WTC11 (cell line): Measurements from ENCODE around the gene BBS12. TPM values are rescaled to one million over a fixed set of nuclear protein-coding genes. Genes with fewer than 3 reads are reported as not detected.
"Not testable (repeated sequence)": the region's sequence is repeated elsewhere in the genome, so short reads cannot be mapped to it uniquely, and the experiment has no call there.

Experiments used
- ATAC-seq: fragments of 200-7000 bp; cut with Tn5 transposase; 2 replicates; pipeline ENCODE4 v1.10.0; 2021; ENCODE audit warnings: mild to moderate bottlenecking, moderate library complexity
- CTCF ChIA-PET: fragments of 300-600 bp; sonication (Branson Sonifier 250); formaldehyde crosslinking; loops from one replicate; lab custom pipeline; 2021; ENCODE audit warnings: antibody characterized with exemption; lab: Charles Lee
- POLR2A ChIA-PET: fragments of 350-600 bp; sonication (Branson Sonifier 250); formaldehyde crosslinking; loops from one replicate; lab custom pipeline; 2021; ENCODE audit warnings: antibody characterized with exemption; lab: Charles Lee
- DNase-seq: peaks from one replicate; pipeline ENCODE4 v3.0.0; 2021; ENCODE audit warnings: low spot score
- H3K27ac Mint-ChIP-seq: 2 replicates; pipeline ENCODE4 v1.8.0; 2021; ENCODE audit warnings: mixed read lengths
- H3K27me3 Mint-ChIP-seq: 2 replicates; pipeline ENCODE4 v1.8.0; 2021; ENCODE audit warnings: low read depth, mild to moderate bottlenecking, moderate library complexity, mixed read lengths
- H3K36me3 Mint-ChIP-seq: 2 replicates; pipeline ENCODE4 v1.8.0; 2021; ENCODE audit warnings: mixed read lengths
- H3K4me1 Mint-ChIP-seq: 2 replicates; pipeline ENCODE4 v1.8.0; 2022; ENCODE audit warnings: mixed read lengths
- H3K4me3 Mint-ChIP-seq: 2 replicates; pipeline ENCODE4 v1.8.0; 2021; ENCODE audit warnings: mild to moderate bottlenecking, moderate library complexity, mixed read lengths
- H3K9me3 Mint-ChIP-seq: 2 replicates; pipeline ENCODE4 v1.8.0; 2021; ENCODE audit warnings: mixed read lengths
- CREB1 ChIP-seq: sonication (generic); formaldehyde crosslinking; IDR thresholded peaks from 2 replicates; pipeline ENCODE4 v1.8.0; 2023; ENCODE audit warnings: mild to moderate bottlenecking, missing genetic modification reagents
- FOXP1 ChIP-seq: sonication (generic); formaldehyde crosslinking; IDR thresholded peaks from 2 replicates; pipeline ENCODE4 v1.8.0; 2022; ENCODE audit warnings: missing genetic modification reagents, mild to moderate bottlenecking, moderate library complexity, borderline replicate concordance
- GABPB1 ChIP-seq: sonication (generic); formaldehyde crosslinking; IDR thresholded peaks from 2 replicates; pipeline ENCODE4 v1.8.1; 2023; ENCODE audit warnings: mild to moderate bottlenecking, missing genetic modification reagents
- JUN ChIP-seq: sonication (generic); formaldehyde crosslinking; IDR thresholded peaks from 2 replicates; pipeline ENCODE4 v1.8.0; 2023; ENCODE audit warnings: mild to moderate bottlenecking, missing genetic modification reagents
- MYBL2 ChIP-seq: sonication (generic); formaldehyde crosslinking; IDR thresholded peaks from 2 replicates; pipeline ENCODE4 v1.8.1; 2023; ENCODE audit warnings: mild to moderate bottlenecking, moderate library complexity, missing genetic modification reagents
- SP1 ChIP-seq: sonication (generic); formaldehyde crosslinking; conservative IDR thresholded peaks from 2 replicates; pipeline ENCODE4 v1.8.1; 2022; ENCODE audit warnings: missing genetic modification reagents
- TP53 ChIP-seq: sonication (generic); formaldehyde crosslinking; IDR thresholded peaks from 2 replicates; pipeline ENCODE4 v1.8.1; 2023; ENCODE audit warnings: mild to moderate bottlenecking, missing genetic modification reagents
- ZNF219 ChIP-seq: sonication (generic); formaldehyde crosslinking; IDR thresholded peaks from 2 replicates; pipeline ENCODE4 v1.8.0; 2023; ENCODE audit warnings: missing genetic modification reagents, mild to moderate bottlenecking, borderline replicate concordance
- ZNF263 ChIP-seq: sonication (generic); formaldehyde crosslinking; IDR thresholded peaks from 2 replicates; pipeline ENCODE4 v1.8.1; 2022; ENCODE audit warnings: low read depth, mild to moderate bottlenecking, moderate library complexity, missing genetic modification reagents
- ZNF671 ChIP-seq: fragments of 250-450 bp; sonication (Bioruptor Pico); IDR thresholded peaks from 2 replicates; pipeline ENCODE4 v1.8.0; 2021; ENCODE audit warnings: mild to moderate bottlenecking
- total RNA-seq: library from RNA; stranded (reverse); gene quantifications from 3 replicates; pipeline ENCODE4 v1.2.3, GENCODE V29; 2021
- TF ChIP-seq, protein P1 (sequence below): fragments of 250-450 bp; sonication (Bioruptor Pico); IDR thresholded peaks from 2 replicates; pipeline ENCODE4 v1.9.0; 2021; ENCODE audit warnings: mild to moderate bottlenecking
- TF ChIP-seq, protein P2 (sequence below): sonication (generic); formaldehyde crosslinking; IDR thresholded peaks from 2 replicates; pipeline ENCODE4 v1.8.0; 2022; ENCODE audit warnings: mild to moderate bottlenecking, missing genetic modification reagents
- TF ChIP-seq, protein P3 (sequence below): sonication (generic); formaldehyde crosslinking; IDR thresholded peaks from 2 replicates; pipeline ENCODE4 v1.8.1; 2023; ENCODE audit warnings: mild to moderate bottlenecking, missing genetic modification reagents
- TF ChIP-seq, protein P4 (sequence below): sonication (generic); formaldehyde crosslinking; IDR thresholded peaks from 2 replicates; pipeline ENCODE4 v1.8.0; 2022; ENCODE audit warnings: missing genetic modification reagents
- TF ChIP-seq, protein P5 (sequence below): sonication (generic); formaldehyde crosslinking; IDR thresholded peaks from 2 replicates; pipeline ENCODE4 v1.8.0; 2022; ENCODE audit warnings: mild to moderate bottlenecking, missing genetic modification reagents
- TF ChIP-seq, protein P6 (sequence below): sonication (generic); formaldehyde crosslinking; IDR thresholded peaks from 2 replicates; pipeline ENCODE4 v1.8.1; 2022; ENCODE audit warnings: mild to moderate bottlenecking, moderate library complexity, missing genetic modification reagents

BBS12 gene
- total RNA-seq, 1 experiment from 2014 or later, result 2.7 TPM

DNA sequence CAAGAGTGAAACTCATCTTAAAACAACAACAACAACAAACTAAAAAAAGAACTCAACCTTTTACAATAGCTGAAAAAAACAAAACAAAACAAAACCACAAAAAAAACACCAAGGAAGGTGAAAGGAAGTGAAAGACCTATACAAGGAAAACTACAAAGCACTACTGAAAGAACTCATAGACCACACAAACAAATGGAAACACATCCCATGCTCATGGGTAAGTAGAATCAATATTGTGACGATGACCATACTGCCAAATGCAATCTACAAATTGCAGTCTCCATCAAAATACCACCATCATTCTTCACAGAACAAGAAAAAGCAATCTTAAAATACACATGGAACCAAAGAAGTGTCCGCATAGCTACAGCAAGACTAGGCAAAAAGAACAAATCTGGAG lies 52.6 kb downstream of the BBS12 start:
- ATAC-seq (no peak), DNase-seq (no peak)
- peak overlapping the region; percentile 100 for H3K27ac Mint-ChIP-seq
- H3K27me3 Mint-ChIP-seq, result no peaks in the 10 kb centered on the region
- ChIA-PET POLR2A (no interaction called here), CTCF (no interaction called here)
- peaks cover 96% of the 10 kb centered on the region for H3K4me1 Mint-ChIP-seq
- no peak overlapping the region for H3K4me3 Mint-ChIP-seq
- H3K36me3 Mint-ChIP-seq, result peaks cover 7% of the 10 kb centered on the region
- H3K9me3 Mint-ChIP-seq, result peaks cover 13% of the 10 kb centered on the region
- no peak for TF ChIP-seq GABPB1 (CRISPR knock-in tag)
- TF ChIP-seq, protein P1, sequence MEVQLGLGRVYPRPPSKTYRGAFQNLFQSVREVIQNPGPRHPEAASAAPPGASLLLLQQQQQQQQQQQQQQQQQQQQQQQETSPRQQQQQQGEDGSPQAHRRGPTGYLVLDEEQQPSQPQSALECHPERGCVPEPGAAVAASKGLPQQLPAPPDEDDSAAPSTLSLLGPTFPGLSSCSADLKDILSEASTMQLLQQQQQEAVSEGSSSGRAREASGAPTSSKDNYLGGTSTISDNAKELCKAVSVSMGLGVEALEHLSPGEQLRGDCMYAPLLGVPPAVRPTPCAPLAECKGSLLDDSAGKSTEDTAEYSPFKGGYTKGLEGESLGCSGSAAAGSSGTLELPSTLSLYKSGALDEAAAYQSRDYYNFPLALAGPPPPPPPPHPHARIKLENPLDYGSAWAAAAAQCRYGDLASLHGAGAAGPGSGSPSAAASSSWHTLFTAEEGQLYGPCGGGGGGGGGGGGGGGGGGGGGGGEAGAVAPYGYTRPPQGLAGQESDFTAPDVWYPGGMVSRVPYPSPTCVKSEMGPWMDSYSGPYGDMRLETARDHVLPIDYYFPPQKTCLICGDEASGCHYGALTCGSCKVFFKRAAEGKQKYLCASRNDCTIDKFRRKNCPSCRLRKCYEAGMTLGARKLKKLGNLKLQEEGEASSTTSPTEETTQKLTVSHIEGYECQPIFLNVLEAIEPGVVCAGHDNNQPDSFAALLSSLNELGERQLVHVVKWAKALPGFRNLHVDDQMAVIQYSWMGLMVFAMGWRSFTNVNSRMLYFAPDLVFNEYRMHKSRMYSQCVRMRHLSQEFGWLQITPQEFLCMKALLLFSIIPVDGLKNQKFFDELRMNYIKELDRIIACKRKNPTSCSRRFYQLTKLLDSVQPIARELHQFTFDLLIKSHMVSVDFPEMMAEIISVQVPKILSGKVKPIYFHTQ (CRISPR knock-in tag), result no peak
- no peak for TF ChIP-seq CREB1 (CRISPR knock-in tag)
- TF ChIP-seq, protein P2, sequence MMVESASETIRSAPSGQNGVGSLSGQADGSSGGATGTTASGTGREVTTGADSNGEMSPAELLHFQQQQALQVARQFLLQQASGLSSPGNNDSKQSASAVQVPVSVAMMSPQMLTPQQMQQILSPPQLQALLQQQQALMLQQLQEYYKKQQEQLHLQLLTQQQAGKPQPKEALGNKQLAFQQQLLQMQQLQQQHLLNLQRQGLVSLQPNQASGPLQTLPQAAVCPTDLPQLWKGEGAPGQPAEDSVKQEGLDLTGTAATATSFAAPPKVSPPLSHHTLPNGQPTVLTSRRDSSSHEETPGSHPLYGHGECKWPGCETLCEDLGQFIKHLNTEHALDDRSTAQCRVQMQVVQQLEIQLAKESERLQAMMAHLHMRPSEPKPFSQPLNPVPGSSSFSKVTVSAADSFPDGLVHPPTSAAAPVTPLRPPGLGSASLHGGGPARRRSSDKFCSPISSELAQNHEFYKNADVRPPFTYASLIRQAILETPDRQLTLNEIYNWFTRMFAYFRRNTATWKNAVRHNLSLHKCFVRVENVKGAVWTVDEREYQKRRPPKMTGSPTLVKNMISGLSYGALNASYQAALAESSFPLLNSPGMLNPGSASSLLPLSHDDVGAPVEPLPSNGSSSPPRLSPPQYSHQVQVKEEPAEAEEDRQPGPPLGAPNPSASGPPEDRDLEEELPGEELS (CRISPR knock-in tag), result no peak
- TF ChIP-seq, protein P3, sequence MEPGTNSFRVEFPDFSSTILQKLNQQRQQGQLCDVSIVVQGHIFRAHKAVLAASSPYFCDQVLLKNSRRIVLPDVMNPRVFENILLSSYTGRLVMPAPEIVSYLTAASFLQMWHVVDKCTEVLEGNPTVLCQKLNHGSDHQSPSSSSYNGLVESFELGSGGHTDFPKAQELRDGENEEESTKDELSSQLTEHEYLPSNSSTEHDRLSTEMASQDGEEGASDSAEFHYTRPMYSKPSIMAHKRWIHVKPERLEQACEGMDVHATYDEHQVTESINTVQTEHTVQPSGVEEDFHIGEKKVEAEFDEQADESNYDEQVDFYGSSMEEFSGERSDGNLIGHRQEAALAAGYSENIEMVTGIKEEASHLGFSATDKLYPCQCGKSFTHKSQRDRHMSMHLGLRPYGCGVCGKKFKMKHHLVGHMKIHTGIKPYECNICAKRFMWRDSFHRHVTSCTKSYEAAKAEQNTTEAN (CRISPR knock-in tag), result no peak
- no peak for TF ChIP-seq MYBL2
- TF ChIP-seq, protein P4, sequence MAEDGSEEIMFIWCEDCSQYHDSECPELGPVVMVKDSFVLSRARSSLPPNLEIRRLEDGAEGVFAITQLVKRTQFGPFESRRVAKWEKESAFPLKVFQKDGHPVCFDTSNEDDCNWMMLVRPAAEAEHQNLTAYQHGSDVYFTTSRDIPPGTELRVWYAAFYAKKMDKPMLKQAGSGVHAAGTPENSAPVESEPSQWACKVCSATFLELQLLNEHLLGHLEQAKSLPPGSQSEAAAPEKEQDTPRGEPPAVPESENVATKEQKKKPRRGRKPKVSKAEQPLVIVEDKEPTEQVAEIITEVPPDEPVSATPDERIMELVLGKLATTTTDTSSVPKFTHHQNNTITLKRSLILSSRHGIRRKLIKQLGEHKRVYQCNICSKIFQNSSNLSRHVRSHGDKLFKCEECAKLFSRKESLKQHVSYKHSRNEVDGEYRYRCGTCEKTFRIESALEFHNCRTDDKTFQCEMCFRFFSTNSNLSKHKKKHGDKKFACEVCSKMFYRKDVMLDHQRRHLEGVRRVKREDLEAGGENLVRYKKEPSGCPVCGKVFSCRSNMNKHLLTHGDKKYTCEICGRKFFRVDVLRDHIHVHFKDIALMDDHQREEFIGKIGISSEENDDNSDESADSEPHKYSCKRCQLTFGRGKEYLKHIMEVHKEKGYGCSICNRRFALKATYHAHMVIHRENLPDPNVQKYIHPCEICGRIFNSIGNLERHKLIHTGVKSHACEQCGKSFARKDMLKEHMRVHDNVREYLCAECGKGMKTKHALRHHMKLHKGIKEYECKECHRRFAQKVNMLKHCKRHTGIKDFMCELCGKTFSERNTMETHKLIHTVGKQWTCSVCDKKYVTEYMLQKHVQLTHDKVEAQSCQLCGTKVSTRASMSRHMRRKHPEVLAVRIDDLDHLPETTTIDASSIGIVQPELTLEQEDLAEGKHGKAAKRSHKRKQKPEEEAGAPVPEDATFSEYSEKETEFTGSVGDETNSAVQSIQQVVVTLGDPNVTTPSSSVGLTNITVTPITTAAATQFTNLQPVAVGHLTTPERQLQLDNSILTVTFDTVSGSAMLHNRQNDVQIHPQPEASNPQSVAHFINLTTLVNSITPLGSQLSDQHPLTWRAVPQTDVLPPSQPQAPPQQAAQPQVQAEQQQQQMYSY (CRISPR knock-in tag), result no peak
- TF ChIP-seq JUN, result no peak

DNA sequence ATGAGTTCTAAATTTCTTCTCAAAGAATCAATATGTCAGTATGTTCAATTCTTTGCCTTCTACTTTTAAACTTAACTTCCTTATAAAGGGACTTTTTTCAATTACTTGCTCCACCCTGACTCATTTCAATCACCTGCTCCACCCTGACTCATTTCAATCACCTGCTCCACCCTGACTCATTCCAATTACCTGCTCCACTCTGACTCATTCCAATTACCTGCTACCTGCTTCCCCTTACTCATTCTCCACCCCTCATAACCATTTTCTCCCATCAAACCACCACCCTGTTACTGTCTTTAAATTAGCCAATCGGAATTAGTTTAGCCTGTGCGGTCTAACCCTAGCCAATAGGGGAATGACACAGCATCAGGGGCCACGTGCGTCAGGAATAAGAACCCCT lies 53.8 kb downstream of the BBS12 start:
- H3K4me3 Mint-ChIP-seq, result not testable (repeated sequence)

DNA sequence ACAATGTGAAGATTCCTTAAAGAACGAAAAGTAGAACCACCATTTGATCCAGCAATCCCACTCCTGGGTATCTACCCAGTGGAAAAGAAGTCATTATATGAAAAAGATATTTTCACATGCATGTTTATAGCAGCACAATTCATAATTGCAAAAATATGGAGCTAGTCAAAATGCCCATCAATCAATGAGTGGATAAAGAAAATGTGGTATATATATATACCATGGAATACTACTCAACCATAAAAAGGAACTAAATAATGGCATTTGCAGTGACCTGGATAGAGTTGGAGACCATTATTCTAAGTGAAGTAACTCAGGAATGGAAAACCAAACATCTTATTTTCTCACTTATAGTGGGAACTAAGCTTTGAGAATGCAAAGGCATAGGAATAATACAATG lies 54.4 kb downstream of the BBS12 start:
- POLR2A ChIA-PET, ATAC-seq: not testable (repeated sequence)
- CTCF ChIA-PET, result interaction anchor here (1.5 kb wide), 1 partner anchor 184 kb away, joined by 4 read pairs; no protein-coding TSS in a partner anchor

More for the DNA sequence above, 53.8 kb downstream of the BBS12 start:
- DNase-seq, ATAC-seq, POLR2A ChIA-PET, CTCF ChIA-PET, H3K36me3 Mint-ChIP-seq, H3K27me3 Mint-ChIP-seq: not testable (repeated sequence)
- H3K9me3 Mint-ChIP-seq, result peaks cover 10% of the 10 kb centered on the region; the same call in 1 of the 2 replicates
- peak overlapping the region; percentile 79 for H3K27ac Mint-ChIP-seq
- peaks cover 92% of the 10 kb centered on the region for H3K4me1 Mint-ChIP-seq

DNA sequence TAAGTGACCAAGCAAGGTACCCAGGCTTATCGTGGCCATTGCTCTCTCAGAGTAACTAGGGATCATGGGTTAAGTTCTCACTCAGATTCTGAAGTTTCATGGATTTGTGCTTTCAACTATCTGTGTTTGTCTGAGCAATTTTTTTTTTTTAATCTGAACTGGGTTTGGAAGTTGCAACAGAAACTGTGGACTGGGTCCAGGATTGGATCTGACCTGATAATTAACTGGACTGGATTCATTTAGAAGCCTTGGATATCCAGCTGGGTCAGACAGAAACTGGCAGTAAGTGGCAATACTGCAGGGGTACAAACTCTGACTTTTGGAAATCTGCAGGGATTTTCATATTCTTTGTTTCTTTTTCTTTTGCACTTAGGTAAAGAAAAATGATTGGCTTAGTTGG lies 55.4 kb downstream of the BBS12 start:
- POLR2A ChIA-PET, result interaction anchor here (2.1 kb wide), 1 partner anchor 9 kb away, joined by 8 read pairs; no protein-coding TSS in a partner anchor
- peaks cover 85% of the 10 kb centered on the region for H3K4me1 Mint-ChIP-seq
- H3K36me3 Mint-ChIP-seq, result peaks cover 3% of the 10 kb centered on the region
- DNase-seq (no peak), ATAC-seq (no peak)
- H3K27me3 Mint-ChIP-seq, result no peaks in the 10 kb centered on the region
- peaks cover 10% of the 10 kb centered on the region; the same call in 1 of the 2 replicates for H3K9me3 Mint-ChIP-seq
- CTCF ChIA-PET, result interaction anchor here (1.5 to 2.1 kb wide), 2 partner anchors 30 to 185 kb away, joined by 4 to 8 read pairs; no protein-coding TSS in a partner anchor
- H3K27ac Mint-ChIP-seq, result peak overlapping the region; percentile 86
- no peak overlapping the region for H3K4me3 Mint-ChIP-seq
- TF ChIP-seq, protein P5, sequence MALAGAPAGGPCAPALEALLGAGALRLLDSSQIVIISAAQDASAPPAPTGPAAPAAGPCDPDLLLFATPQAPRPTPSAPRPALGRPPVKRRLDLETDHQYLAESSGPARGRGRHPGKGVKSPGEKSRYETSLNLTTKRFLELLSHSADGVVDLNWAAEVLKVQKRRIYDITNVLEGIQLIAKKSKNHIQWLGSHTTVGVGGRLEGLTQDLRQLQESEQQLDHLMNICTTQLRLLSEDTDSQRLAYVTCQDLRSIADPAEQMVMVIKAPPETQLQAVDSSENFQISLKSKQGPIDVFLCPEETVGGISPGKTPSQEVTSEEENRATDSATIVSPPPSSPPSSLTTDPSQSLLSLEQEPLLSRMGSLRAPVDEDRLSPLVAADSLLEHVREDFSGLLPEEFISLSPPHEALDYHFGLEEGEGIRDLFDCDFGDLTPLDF (CRISPR knock-in tag), result no peak
- TF ChIP-seq ZNF263 (CRISPR knock-in tag), result no peak
- TF ChIP-seq, protein P6, sequence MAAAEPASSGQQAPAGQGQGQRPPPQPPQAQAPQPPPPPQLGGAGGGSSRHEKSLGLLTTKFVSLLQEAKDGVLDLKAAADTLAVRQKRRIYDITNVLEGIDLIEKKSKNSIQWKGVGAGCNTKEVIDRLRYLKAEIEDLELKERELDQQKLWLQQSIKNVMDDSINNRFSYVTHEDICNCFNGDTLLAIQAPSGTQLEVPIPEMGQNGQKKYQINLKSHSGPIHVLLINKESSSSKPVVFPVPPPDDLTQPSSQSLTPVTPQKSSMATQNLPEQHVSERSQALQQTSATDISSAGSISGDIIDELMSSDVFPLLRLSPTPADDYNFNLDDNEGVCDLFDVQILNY (CRISPR knock-in tag), result no peak
- TF ChIP-seq ZNF671 (CRISPR knock-in tag), result no peak
- no peak for TF ChIP-seq SP1 (CRISPR knock-in tag)
- no peak for TF ChIP-seq TP53 (CRISPR knock-in tag)
- TF ChIP-seq ZNF219 (CRISPR knock-in tag), result no peak
- no peak for TF ChIP-seq FOXP1 (CRISPR knock-in tag)

More for the DNA sequence above, 54.4 kb downstream of the BBS12 start:
- H3K9me3 Mint-ChIP-seq, result peaks cover 10% of the 10 kb centered on the region; the same call in 1 of the 2 replicates
- peak overlapping the region; percentile 91 for H3K27ac Mint-ChIP-seq
- not testable (repeated sequence) for DNase-seq, H3K27me3 Mint-ChIP-seq, H3K36me3 Mint-ChIP-seq, H3K4me3 Mint-ChIP-seq
- H3K4me1 Mint-ChIP-seq, result peaks cover 87% of the 10 kb centered on the region
